HG02763 (cell line): Measurements from ENCODE around the gene KIF26B.
"Not testable (repeated sequence)": the region's sequence is repeated elsewhere in the genome, so short reads cannot be mapped to it uniquely, and the experiment has no call there.

ENCODE experiments used
- ATAC-seq: cut with Tn5 transposase; IDR thresholded peaks from one replicate; pipeline ENCODE4 v1.9.1; 2021; ENCODE audit warnings: mild to moderate bottlenecking, moderate library complexity; ENCODE audit not compliant: unreplicated experiment

The KIF26B gene

GRCh38 chr1:245378311-245378722 is 223.5 kb downstream of the KIF26B start:
- ATAC-seq: no peak

DNA sequence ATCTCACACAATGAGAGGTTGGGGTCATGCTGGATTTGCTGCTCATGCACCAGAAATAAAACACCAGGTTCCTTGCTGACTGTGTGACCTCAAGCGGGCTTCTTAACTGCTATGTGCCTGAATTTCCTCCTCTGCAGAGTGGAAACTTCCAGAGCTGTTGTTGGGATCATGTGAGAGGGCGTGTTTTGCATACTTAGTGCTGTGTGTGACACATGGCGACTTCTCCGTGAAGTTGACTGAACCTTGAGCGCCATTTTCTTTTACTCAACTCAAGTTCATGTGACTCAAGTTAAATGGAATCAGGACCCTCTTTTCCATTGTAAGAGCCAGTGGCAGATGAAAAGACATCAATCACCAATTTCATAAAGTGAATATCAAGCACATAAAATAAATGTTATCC is 224.0 kb downstream of the KIF26B start:
- no peak for ATAC-seq

- ATAC-seq: no peak
Observed at GRCh38 chr1:245380790-245381535, 226.2 kb downstream of the KIF26B start.

GRCh38 chr1:245382981-245383380 is 228.2 kb downstream of the KIF26B start:
- no peak for ATAC-seq

- ATAC-seq: no peak
Observed at GRCh38 chr1:245383396-245384330, 228.9 kb downstream of the KIF26B start.

- ATAC-seq: no peak
Observed at GRCh38 chr1:245386297-245386971, 231.6 kb downstream of the KIF26B start.

- no peak for ATAC-seq
Observed at GRCh38 chr1:245388687-245389086, 233.9 kb downstream of the KIF26B start.

GRCh38 chr1:245389873-245390272 is 235.1 kb downstream of the KIF26B start:
- ATAC-seq: no peak

DNA sequence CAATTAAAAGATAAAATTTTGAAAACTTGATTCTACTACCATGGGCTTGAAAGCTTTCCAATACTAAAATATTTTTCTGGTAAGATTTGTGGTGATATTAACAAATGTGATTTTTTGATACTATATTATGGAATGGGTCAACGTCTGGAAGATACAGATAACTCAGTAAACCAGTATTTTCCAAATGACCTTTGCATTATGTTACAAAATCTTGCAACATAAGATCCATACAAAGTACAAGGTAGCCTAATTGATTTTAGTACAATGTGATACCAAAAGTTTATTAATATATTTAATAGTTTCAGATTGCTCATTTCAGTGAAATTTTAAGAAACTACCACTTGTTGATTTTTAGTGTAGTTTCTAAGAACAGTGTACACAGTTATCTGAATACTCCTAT is 236.2 kb downstream of the KIF26B start:
- ATAC-seq: no peak

GRCh38 chr1:245393694-245394093 is 238.9 kb downstream of the KIF26B start:
- ATAC-seq: no peak

GRCh38 chr1:245395680-245396079 is 240.9 kb downstream of the KIF26B start:
- ATAC-seq: no peak

GRCh38 chr1:245396615-245397014 is 241.8 kb downstream of the KIF26B start:
- no peak for ATAC-seq

GRCh38 chr1:245397771-245398170 is 243.0 kb downstream of the KIF26B start:
- no peak for ATAC-seq

DNA sequence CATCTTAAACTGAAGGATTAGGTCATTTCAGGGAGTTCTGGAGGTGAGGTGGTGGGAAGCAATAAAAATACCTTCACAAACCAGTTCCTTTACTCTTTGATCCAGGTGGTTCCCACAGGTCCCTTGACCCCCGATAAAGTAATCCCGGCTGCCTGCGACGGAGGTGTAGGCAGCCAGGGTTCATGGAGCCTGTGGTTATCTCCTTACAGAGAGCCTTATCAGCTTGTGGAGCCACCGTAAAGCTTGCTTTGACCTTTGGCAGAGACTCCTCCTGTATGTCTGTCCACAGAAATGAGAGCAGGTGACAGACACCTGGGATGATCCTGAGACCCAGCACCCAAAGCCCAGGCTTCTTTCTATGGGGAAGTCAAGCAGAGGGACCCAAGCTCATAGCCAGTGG is 243.4 kb downstream of the KIF26B start:
- no peak for ATAC-seq

DNA sequence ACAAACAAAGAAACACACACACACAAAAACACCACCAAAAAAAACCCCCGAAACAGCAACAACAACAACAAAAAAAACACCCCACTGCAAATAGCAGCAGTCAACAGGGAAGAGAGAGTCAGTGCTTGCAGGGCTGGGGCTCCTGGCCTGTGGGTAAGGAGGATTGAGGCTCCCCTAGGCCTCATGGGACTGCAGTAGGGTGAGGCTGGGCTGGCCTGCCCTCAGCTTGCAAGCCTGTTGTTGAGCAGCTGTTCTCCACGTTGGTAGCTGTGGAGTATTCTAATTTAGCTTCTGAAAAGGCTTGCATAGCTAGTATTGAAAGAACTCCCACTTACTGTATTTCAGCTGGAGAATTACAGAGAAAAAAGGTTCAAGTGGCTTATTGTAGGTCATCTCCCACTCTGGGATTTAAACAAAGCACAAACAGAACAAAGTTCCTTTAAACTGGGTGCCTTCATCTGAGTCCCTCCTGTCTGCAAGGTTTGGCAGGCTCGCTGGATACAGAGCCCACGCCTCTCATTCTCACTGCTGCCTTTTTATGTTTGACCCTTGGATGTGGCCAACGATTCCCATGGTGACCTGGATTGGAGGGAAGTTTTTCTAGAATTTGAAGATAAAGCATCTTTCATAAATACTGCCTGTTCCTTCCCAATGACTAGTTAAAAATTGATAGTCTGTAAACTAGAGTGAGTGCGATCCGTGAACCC is 247.2 kb downstream of the KIF26B start:
- no peak for ATAC-seq

- ATAC-seq: not testable (repeated sequence)
Observed at GRCh38 chr1:245402998-245403397, 248.2 kb downstream of the KIF26B start.

DNA sequence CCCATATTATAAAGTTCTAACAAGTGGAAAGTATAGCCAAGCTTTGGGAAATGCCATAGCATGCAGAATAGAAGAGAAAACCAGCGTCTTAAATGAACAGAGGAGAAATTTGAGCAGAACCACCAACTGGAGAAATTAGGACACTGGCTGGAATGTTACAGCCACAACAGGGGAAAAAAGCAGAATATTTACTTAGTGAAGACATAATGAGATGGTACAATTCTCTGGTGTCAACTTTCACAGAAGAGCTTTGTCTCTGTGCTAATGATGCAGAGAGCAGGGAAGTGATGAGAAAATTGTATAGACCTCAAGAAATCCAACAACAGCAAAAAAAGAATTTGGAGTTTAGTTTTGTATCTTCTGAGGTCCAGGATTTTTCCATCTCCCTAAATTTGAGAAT is 249.7 kb downstream of the KIF26B start:
- ATAC-seq: no peak

DNA sequence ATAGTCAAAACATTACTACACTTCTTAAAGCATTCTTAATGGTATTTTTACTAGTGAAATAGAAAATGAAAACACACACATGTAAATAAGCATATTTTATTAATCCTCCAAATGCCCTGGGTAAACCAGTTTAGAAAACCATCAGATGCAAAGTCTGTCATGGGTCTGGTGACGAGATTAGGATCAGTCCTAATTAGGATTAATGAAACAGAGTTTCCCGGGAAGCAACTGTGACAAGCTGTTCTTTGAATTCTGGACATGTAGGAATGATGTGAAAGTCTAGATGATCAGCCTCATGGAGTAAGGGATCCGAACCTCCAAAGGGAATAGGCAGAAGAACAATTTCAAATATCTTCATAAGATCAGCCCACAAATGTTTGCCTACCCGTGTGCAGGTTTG is 250.2 kb downstream of the KIF26B start:
- ATAC-seq: no peak

DNA sequence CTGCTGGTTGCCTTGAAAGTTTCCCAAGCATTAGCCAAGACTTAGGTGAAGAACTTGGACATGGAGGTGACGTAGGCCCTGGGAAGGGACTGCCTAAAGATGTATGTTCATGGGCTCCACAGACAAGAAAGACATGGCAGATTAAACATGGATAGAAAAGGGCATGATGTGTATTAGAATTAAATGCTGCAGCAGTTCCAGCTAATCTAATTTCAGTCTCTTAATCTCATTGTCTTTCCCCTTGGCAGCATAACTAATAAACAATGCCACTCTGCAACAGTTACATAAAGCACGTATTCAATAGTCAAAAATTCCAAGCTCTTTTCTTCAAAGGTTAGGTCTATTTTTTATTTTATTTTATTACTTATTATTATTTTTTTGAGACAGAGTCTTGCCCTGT is 251.6 kb downstream of the KIF26B start:
- no peak for ATAC-seq

- ATAC-seq: no peak
Observed at GRCh38 chr1:245407983-245408382, 253.2 kb downstream of the KIF26B start.
